H1 (cell line): ENCODE measurements around the gene OSTF1. TPM values are rescaled to one million over a fixed set of nuclear protein-coding genes. Genes with fewer than 3 reads are reported as not detected.

ENCODE experiments used
- CTCF ChIA-PET: fragments of 300-600 bp; sonication (Branson Sonifier 250); formaldehyde crosslinking; loops from one replicate; lab custom pipeline; 2021; ENCODE audit not compliant: partially characterized antibody; lab: Charles Lee
- POLR2A ChIA-PET: fragments of 300-600 bp; sonication (Branson Sonifier 250); formaldehyde crosslinking; loops from one replicate; lab custom pipeline; 2021; ENCODE audit warnings: inconsistent platforms; ENCODE audit not compliant: partially characterized antibody; lab: Charles Lee
- DNase-seq, 2 experiments: peaks; one replicate each; pipeline versions ENCODE4 v3.0.0 to v3.0.0-alpha.2; 2010 to 2022; ENCODE audit warnings: low spot score in 2 of 2, low read depth in 1 of 2, mixed read lengths in 1 of 2
- FAIRE-seq: peaks from 2 replicates; lab custom pipeline; 2011; peaks lifted over from hg19 to GRCh38; lab: Jason Lieb, UNC
- H2AFZ ChIP-seq: 2 replicates; pipeline ENCODE4 v1.8.1; 2012; ENCODE audit warnings: low read length, inconsistent platforms
- H2AK5ac ChIP-seq: 2 replicates; pipeline ENCODE4 v1.6.1; 2013; ENCODE audit warnings: low read depth, low read length
- H2BK120ac ChIP-seq: replicated peaks from 2 replicates; pipeline ENCODE3; 2013; ENCODE audit warnings: low read depth, low read length, inconsistent platforms
- H2BK12ac ChIP-seq: 2 replicates; pipeline ENCODE4 v1.6.1; 2013; ENCODE audit warnings: low read depth, low read length
- H2BK15ac ChIP-seq: 2 replicates; pipeline ENCODE4 v1.6.1; 2013; ENCODE audit warnings: low read length
- H2BK20ac ChIP-seq: 2 replicates; pipeline ENCODE4 v1.6.1; 2013; ENCODE audit warnings: low read length
- H2BK5ac ChIP-seq: 2 replicates; pipeline ENCODE4 v1.6.1; 2013; ENCODE audit warnings: low read depth, low read length
- H3K14ac ChIP-seq: 2 replicates; pipeline ENCODE4 v1.6.1; 2013; ENCODE audit warnings: inconsistent platforms; ENCODE audit not compliant: insufficient read length
- H3K18ac ChIP-seq: 2 replicates; pipeline ENCODE4 v1.6.1; 2013; ENCODE audit warnings: low read length; ENCODE audit errors: extremely low read depth
- H3K23ac ChIP-seq: 2 replicates; pipeline ENCODE4 v1.6.1; 2013; ENCODE audit warnings: inconsistent platforms; ENCODE audit not compliant: insufficient read length
- H3K23me2 ChIP-seq: 2 replicates; pipeline ENCODE4 v1.6.1; 2013; ENCODE audit warnings: low read depth, low read length
- H3K27ac ChIP-seq: 2 replicates; pipeline ENCODE4 v1.6.1; 2011; ENCODE audit warnings: low read depth, low read length, inconsistent platforms
- H3K27me3 ChIP-seq, 4 experiments: replicated peaks in 1 of 4; 1 replicate in 1 of 4; 2 replicates in 3 of 4; pipeline versions ENCODE4 v1.6.1 to v1.8.1; 2011 to 2013; ENCODE audit warnings: low read length in 3 of 4, mild to moderate bottlenecking in 3 of 4, inconsistent platforms in 2 of 4, mixed read lengths in 2 of 4, moderate library complexity in 1 of 4; ENCODE audit not compliant: control insufficient read depth in 3 of 4, insufficient read depth in 3 of 4; ENCODE audit errors: extremely low read depth in 1 of 4
- H3K36me3 ChIP-seq, 4 experiments: 2 replicates each; pipeline versions ENCODE4 v1.6.1 to v1.8.1; 2011 to 2013; ENCODE audit warnings: mild to moderate bottlenecking in 4 of 4, low read length in 3 of 4, moderate library complexity in 2 of 4, control low read depth in 1 of 4, inconsistent platforms in 1 of 4; ENCODE audit not compliant: insufficient read depth in 4 of 4, control insufficient read depth in 2 of 4
- H3K4ac ChIP-seq: replicated peaks from 2 replicates; pipeline ENCODE3; 2013; ENCODE audit warnings: low read length, low read depth, mixed read lengths, inconsistent platforms; ENCODE audit not compliant: insufficient read length
- H3K4me1 ChIP-seq, 4 experiments: replicated peaks in 1 of 4; 1 replicate in 1 of 4; 2 replicates in 3 of 4; pipeline versions ENCODE4 v1.6.1 to v1.8.1; 2011 to 2013; ENCODE audit warnings: low read length in 3 of 4, inconsistent platforms in 2 of 4, mixed read lengths in 1 of 4; ENCODE audit not compliant: insufficient read depth in 4 of 4, control insufficient read depth in 3 of 4
- H3K4me2 ChIP-seq, 2 experiments: 2 replicates each; pipeline versions ENCODE4 v1.6.1 to v1.8.1; 2011 to 2013; ENCODE audit warnings: low read depth in 2 of 2, low read length in 2 of 2, control low read depth in 1 of 2, inconsistent platforms in 1 of 2, mild to moderate bottlenecking in 1 of 2; ENCODE audit not compliant: insufficient read depth in 1 of 2
- H3K4me3 ChIP-seq, 4 experiments: fragments of 200-600, 300-600 bp in 1 of 4; sonication (generic), shearing (Covaris generic), sonication (Bioruptor Twin) in 1 of 4; 2 replicates each; pipeline versions ENCODE4 v1.5.1 to v1.8.1; 2011 to 2016; ENCODE audit warnings: low read length in 4 of 4, low read depth in 3 of 4, control low read depth in 2 of 4, inconsistent platforms in 2 of 4, mild to moderate bottlenecking in 2 of 4, mixed read lengths in 1 of 4, moderate library complexity in 1 of 4; ENCODE audit not compliant: insufficient read depth in 2 of 4; ENCODE audit errors: extremely low read depth in 1 of 4
- H3K56ac ChIP-seq: replicated peaks from 2 replicates; pipeline ENCODE3; 2013; ENCODE audit warnings: low read depth, mild to moderate bottlenecking, mixed read lengths, low read length, inconsistent platforms; ENCODE audit not compliant: insufficient read length
- H3K79me1 ChIP-seq: 2 replicates; pipeline ENCODE4 v1.6.1; 2013; ENCODE audit warnings: low read depth, low read length, control low read depth
- H3K79me2 ChIP-seq, 2 experiments: 2 replicates each; pipeline versions ENCODE4 v1.6.1 to v1.8.1; 2012 to 2013; ENCODE audit warnings: low read length in 2 of 2, mild to moderate bottlenecking in 2 of 2, inconsistent platforms in 1 of 2; ENCODE audit not compliant: insufficient read depth in 2 of 2, control insufficient read depth in 1 of 2
- H3K9ac ChIP-seq, 4 experiments: replicated peaks in 1 of 4; 1 replicate in 1 of 4; 2 replicates in 3 of 4; pipeline versions ENCODE4 v1.6.1 to v1.8.1; 2011 to 2013; ENCODE audit warnings: low read depth in 3 of 4, low read length in 3 of 4, control low read depth in 2 of 4, mild to moderate bottlenecking in 2 of 4, moderate library complexity in 2 of 4, inconsistent platforms in 1 of 4; ENCODE audit errors: extremely low read depth in 1 of 4
- H3K9me3 ChIP-seq, 2 experiments: 2 replicates each; pipeline versions ENCODE4 v1.6.1 to v1.8.1; 2012 to 2013; ENCODE audit warnings: mild to moderate bottlenecking in 2 of 2, moderate library complexity in 2 of 2, control low read depth in 1 of 2, inconsistent platforms in 1 of 2, low read depth in 1 of 2, low read length in 1 of 2, mixed read lengths in 1 of 2; ENCODE audit not compliant: insufficient read depth in 2 of 2
- H4K20me1 ChIP-seq, 2 experiments: replicated peaks in 1 of 2; 2 replicates each; pipeline versions ENCODE3 to v1.8.1; 2011 to 2013; ENCODE audit warnings: inconsistent platforms in 2 of 2, low read length in 2 of 2, mild to moderate bottlenecking in 1 of 2; ENCODE audit not compliant: insufficient read depth in 2 of 2, control insufficient read depth in 1 of 2
- H4K5ac ChIP-seq: 2 replicates; pipeline ENCODE4 v1.6.1; 2013; ENCODE audit warnings: low read length, low read depth, mixed read lengths, inconsistent platforms; ENCODE audit not compliant: insufficient read length
- H4K8ac ChIP-seq: 2 replicates; pipeline ENCODE4 v1.8.0; 2013; ENCODE audit warnings: mild to moderate bottlenecking, moderate library complexity, low read length, inconsistent platforms; ENCODE audit not compliant: insufficient read depth; ENCODE audit errors: extremely low read depth
- H4K91ac ChIP-seq: replicated peaks from 2 replicates; pipeline ENCODE3; 2013; ENCODE audit warnings: low read length, mixed read lengths, inconsistent platforms; ENCODE audit not compliant: insufficient read length
- BCL11A ChIP-seq, 2 experiments: IDR thresholded peaks; one replicate each; pipeline ENCODE4 v1.6.1; 2011; ENCODE audit warnings: low read depth in 2 of 2, low read length in 2 of 2, mild to moderate bottlenecking in 2 of 2
- E2F6 ChIP-seq: IDR thresholded peaks from 2 replicates; pipeline ENCODE4 v1.6.1; 2012; ENCODE audit warnings: inconsistent platforms
- HDAC2 ChIP-seq, 2 experiments: fragments of 300-600 bp in 1 of 2; sonication (generic) in 1 of 2; IDR thresholded peaks; 2 replicates each; pipeline ENCODE4 v1.6.1; 2011 to 2012; ENCODE audit warnings: low read depth in 2 of 2, low read length in 2 of 2, mild to moderate bottlenecking in 2 of 2, moderate library complexity in 2 of 2, borderline replicate concordance in 1 of 2, inconsistent platforms in 1 of 2
- MAX ChIP-seq: IDR thresholded peaks from 2 replicates; pipeline ENCODE4 v1.6.1; 2012; ENCODE audit warnings: inconsistent platforms
- SP1 ChIP-seq: IDR thresholded peaks from 2 replicates; pipeline ENCODE4 v1.6.1; 2011; ENCODE audit warnings: low read depth, low read length
- WGBS, 2 experiments: shearing (Covaris generic) in 1 of 2; methylation state at CpG; one replicate each; pipeline versions ENCODE4 v1.1.6 to v1.1.7; 2013 to 2015; ENCODE audit warnings: low lambda C conversion rate in 2 of 2, mixed read lengths in 2 of 2, inconsistent platforms in 1 of 2, low coverage in 1 of 2, missing lambda C conversion rate in 1 of 2; ENCODE audit not compliant: insufficient replicate concordance in 2 of 2, insufficient coverage in 1 of 2, insufficient read length in 1 of 2; ENCODE audit errors: extremely low coverage in 1 of 2, missing lambda C conversion rate in 1 of 2; 5-methylcytosine and 5-hydroxymethylcytosine counted together
- long read RNA-seq, 2 experiments: library from RNA in 1 of 2; library from capped mRNA in 1 of 2; stranded (forward); transcript quantifications; one replicate each; pipeline ENCODE4 v2.0.0, GENCODE V29; 2021; ENCODE audit warnings: inconsistent platforms in 1 of 2
- polyA minus RNA-seq, 3 experiments: library from RNA; depleted of rRNA, polyadenylated mRNA; stranded (reverse); fragments of >200 nt; gene quantifications; 1 replicate in 2 of 3; 2 replicates in 1 of 3; pipeline ENCODE4 v1.2.3, GENCODE V29; 2011
- polyA plus RNA-seq, 7 experiments: library from polyadenylated mRNA; depleted of rRNA in 3 of 7; stranded (reverse) in 5 of 7; unstranded in 2 of 7; fragments of >200 nt in 5 of 7; fragments of 200-250 nt in 2 of 7; gene quantifications; 1 replicate in 5 of 7; 2 replicates in 1 of 7; 4 replicates in 1 of 7; pipeline versions ENCODE4 v1.2.1 to v1.2.3, GENCODE V29; 2011 to 2013; ENCODE audit warnings: missing spikeins in 2 of 7, mixed read lengths in 2 of 7
- total RNA-seq: library from RNA; stranded (reverse); fragmentation: NEBNext Ultra II Directional; extraction: Animal tissue kit (Norgen Biotek cat#: 25700); gene quantifications from 2 replicates; pipeline ENCODE4 v1.2.1, GENCODE V29; 2021

Gene OSTF1, protein sequence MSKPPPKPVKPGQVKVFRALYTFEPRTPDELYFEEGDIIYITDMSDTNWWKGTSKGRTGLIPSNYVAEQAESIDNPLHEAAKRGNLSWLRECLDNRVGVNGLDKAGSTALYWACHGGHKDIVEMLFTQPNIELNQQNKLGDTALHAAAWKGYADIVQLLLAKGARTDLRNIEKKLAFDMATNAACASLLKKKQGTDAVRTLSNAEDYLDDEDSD
- total RNA-seq, result 18.6 and 18.9 TPM in 2 replicates
- 3.0 and 5.0 TPM in 2 replicates for polyA plus RNA-seq (2011; rRNA removed)
- 5.2 TPM for polyA plus RNA-seq (2011; cell fraction: cytosol; rRNA removed)
- polyA plus RNA-seq (2011; cell fraction: nucleus; rRNA removed), result 1.6 TPM
- polyA plus RNA-seq (2012, experiment 1 of 2), result 12.7 to 20.2 TPM (median 14.0 TPM) in 4 replicates
- 5.3 TPM for polyA plus RNA-seq (2012, experiment 2 of 2)
- polyA plus RNA-seq (2013, experiment 1 of 2), result 10.6 TPM
- 10.6 TPM for polyA plus RNA-seq (2013, experiment 2 of 2)
- 10.8 and 11.0 TPM in 2 replicates for polyA minus RNA-seq (2011; rRNA and poly(A)+ RNA removed)
- 6.9 TPM for polyA minus RNA-seq (2011; cell fraction: cytosol; rRNA and poly(A)+ RNA removed)
- 6.9 TPM for polyA minus RNA-seq (2011; cell fraction: nucleus; rRNA and poly(A)+ RNA removed)
- long read RNA-seq, experiment 1, transcript OSTF1-201 (10 exons, 1,319 nt), result major isoform, 5 of 6 reads
- long read RNA-seq, experiment 1, partial matches to known transcripts, result 1 of 6 reads
- long read RNA-seq, experiment 1, other reads (novel, unspliced or antisense), result 0 of 6 reads
- long read RNA-seq, experiment 2, transcript OSTF1-201 (10 exons, 1,319 nt), result major isoform, 10 of 11 reads
- long read RNA-seq, experiment 2, partial matches to known transcripts, result 0 of 11 reads
- long read RNA-seq, experiment 2, other reads (novel, unspliced or antisense), result 1 of 11 reads

- no peaks in the 10 kb centered on the region; the same call in 1 of the 2 replicates for H3K79me1 ChIP-seq
- H4K20me1 ChIP-seq, result peaks cover 0 to 1% of the 10 kb centered on the region in 2 experiments
- peak within 1 kb of the TSS; percentile 28 for H4K8ac ChIP-seq
- H3K56ac ChIP-seq, result peak within 1 kb of the TSS; percentile 83
- peaks cover 0 to 9% (median 5%) of the 10 kb centered on the region in 4 experiments; a peak in 4 of 7 replicates for H3K4me1 ChIP-seq
- 0% methylated on average over 56 of the region's 93 CpGs; no CpG with 5 or more reads in 1 of the 2 experiments for WGBS, 2 experiments
- H3K23ac ChIP-seq, result no peak within 1 kb of the TSS
- no peak within 1 kb of the TSS for H2BK20ac ChIP-seq
- H2BK5ac ChIP-seq, result peak within 1 kb of the TSS; percentile 91
- H3K79me2 ChIP-seq, result peaks cover 0 to 9% of the 10 kb centered on the region in 2 experiments; a peak in 2 of 4 replicates
- H2AK5ac ChIP-seq, result no peak within 1 kb of the TSS
- no peak within 1 kb of the TSS for H2BK120ac ChIP-seq
- H3K27ac ChIP-seq, result peak within 1 kb of the TSS; percentile 81
- peak; percentile 81 to 89 for DNase-seq
- H3K27me3 ChIP-seq, result no peaks in the 10 kb centered on the region
- H3K9ac ChIP-seq, result peak within 1 kb of the TSS; percentile 83 to 87 (median 86)
- H4K91ac ChIP-seq, result peak within 1 kb of the TSS; percentile 87
- H3K9me3 ChIP-seq, result no peaks in the 10 kb centered on the region
- peak within 1 kb of the TSS; percentile 13; the same call in 1 of the 2 replicates for H2BK12ac ChIP-seq
- peaks cover 2% of the 10 kb centered on the region; the same call in 1 of the 2 replicates for H3K23me2 ChIP-seq
- H3K36me3 ChIP-seq, result no peaks in the 10 kb centered on the region
- H3K4ac ChIP-seq, result no peak within 1 kb of the TSS
- peak within 1 kb of the TSS; percentile 96; the same call in 1 of the 2 replicates for H2AFZ ChIP-seq
- FAIRE-seq, result no peak
- CTCF ChIA-PET, result interaction anchor here (0.5 to 1.2 kb wide), 4 partner anchors 12 to 1181 kb away, joined by 3 to 5 read pairs (median 4); no protein-coding TSS in a partner anchor
- peak within 1 kb of the TSS; percentile 93; the same call in 1 of the 2 replicates for H3K18ac ChIP-seq
- H2BK15ac ChIP-seq, result no peak within 1 kb of the TSS
- H4K5ac ChIP-seq, result peak within 1 kb of the TSS; percentile 92
- peak within 1 kb of the TSS; percentile 80 to 85 (median 81) for H3K4me3 ChIP-seq
- peak within 1 kb of the TSS; percentile 85 to 95 for H3K4me2 ChIP-seq
- POLR2A ChIA-PET, result interaction anchor here (0.8 to 2.5 kb wide), 5 partner anchors 34 to 136 kb away, joined by 3 to 12 read pairs (median 5); partner anchors contain the start of gene CARNMT1
- peak within 1 kb of the TSS; percentile 80 for H3K14ac ChIP-seq
- no peak for TF ChIP-seq MAX
- no peak for TF ChIP-seq HDAC2 (IDR thresholded peaks at IDR 0.05; ENCODE audit: borderline replicate concordance in 1 of 2, low read depth in 2 of 2, low read length in 2 of 2)
- TF ChIP-seq SP1, result no peak
- no peak for TF ChIP-seq BCL11A (IDR thresholded peaks at IDR 0.05; ENCODE audit: low read depth in 2 of 2, low read length in 2 of 2)
- TF ChIP-seq E2F6, result no peak
Measured at GRCh38 chr9:75087824-75088645, at the start of gene OSTF1, which contains the start of gene NMRK1. OSTF1 (plus strand) TSS chr9:75088514; CDS start chr9:75088693, 179 bp downstream. NMRK1 (minus strand) TSS chr9:75088155; CDS start chr9:75083115, 5,040 bp downstream.
